Smooth muscle cell (in vitro differentiated cells): ENCODE data around the gene MALRD1. TPM values are rescaled to one million over a fixed set of nuclear protein-coding genes. Genes with fewer than 3 reads are reported as not detected.

ENCODE experiments used
- DNase-seq: peaks from one replicate; lab custom pipeline; 2025; ENCODE audit not compliant: unreplicated experiment; lab: John Stamatoyannopoulos, UW
- H2AFZ ChIP-seq: fragments of 200-600 bp; sonication (generic); 2 replicates; pipeline ENCODE4 v1.6.0; 2016; ENCODE audit warnings: antibody characterized with exemption, low read depth, mild to moderate bottlenecking
- H3F3A ChIP-seq: fragments of 200-600 bp; sonication (generic); 2 replicates; pipeline ENCODE4 v1.6.0; 2017; ENCODE audit warnings: antibody characterized with exemption, low read depth
- H3K27ac ChIP-seq: fragments of 200-600 bp; sonication (generic); 2 replicates; pipeline ENCODE4 v1.5.1; 2016; ENCODE audit warnings: low read depth, mild to moderate bottlenecking
- H3K27me3 ChIP-seq: fragments of 200-600 bp; sonication (generic); 2 replicates; pipeline ENCODE4 v1.6.1; 2016; ENCODE audit warnings: low read depth, mild to moderate bottlenecking
- H3K36me3 ChIP-seq: fragments of 200-600 bp; sonication (generic); 2 replicates; pipeline ENCODE4 v1.5.1; 2016; ENCODE audit warnings: low read depth
- H3K4me1 ChIP-seq: fragments of 200-600 bp; sonication (generic); 2 replicates; pipeline ENCODE4 v1.5.1; 2016; ENCODE audit warnings: low read depth
- H3K4me2 ChIP-seq: fragments of 200-600 bp; sonication (generic); 2 replicates; pipeline ENCODE4 v1.6.0; 2016; ENCODE audit warnings: mild to moderate bottlenecking
- H3K4me3 ChIP-seq: fragments of 200-600 bp; sonication (generic); 2 replicates; pipeline ENCODE4 v1.5.1; 2016; ENCODE audit warnings: mild to moderate bottlenecking
- H3K79me2 ChIP-seq: fragments of 200-600 bp; sonication (generic); 2 replicates; pipeline ENCODE4 v1.6.0; 2016; ENCODE audit warnings: low read depth, mild to moderate bottlenecking
- H3K9ac ChIP-seq: fragments of 200-600 bp; sonication (generic); 2 replicates; pipeline ENCODE4 v1.6.0; 2016; ENCODE audit warnings: low read depth
- H3K9me3 ChIP-seq: fragments of 200-600 bp; sonication (generic); replicated peaks from 2 replicates; pipeline ENCODE4 v1.5.1; 2016; ENCODE audit warnings: low read depth
- H4K20me1 ChIP-seq: fragments of 200-600 bp; sonication (generic); 2 replicates; pipeline ENCODE4 v1.6.0; 2016; ENCODE audit warnings: low read depth
- CTCF ChIP-seq: fragments of 200-600 bp; sonication (generic); IDR thresholded peaks from 2 replicates; pipeline ENCODE4 v1.5.1; 2017; ENCODE audit warnings: borderline replicate concordance, mild to moderate bottlenecking, antibody characterized with exemption; ENCODE audit not compliant: insufficient read depth, poor library complexity, severe bottlenecking
- WGBS: methylation state at CpG from one replicate; pipeline ENCODE4 v1.1.7; 2016; ENCODE audit warnings: low lambda C conversion rate; 5-methylcytosine and 5-hydroxymethylcytosine counted together
- polyA plus RNA-seq: library from polyadenylated mRNA; unstranded; fragments of >200 nt; fragmentation: Nextera tagmentation; extraction: Ambion mirVana; gene quantifications from 2 replicates; pipeline ENCODE4 v1.2.1, GENCODE V29; 2016
- total RNA-seq: library from RNA; depleted of rRNA; stranded (reverse); fragments of >200 nt; gene quantifications from 2 replicates; pipeline ENCODE4 v1.2.3, GENCODE V29; 2014

Gene MALRD1
- total and polyA plus RNA-seq, 2 experiments from 2014 or later: 1.9 TPM; not detected in 1

- Histone ChIP-seq H3K4me2 (no peak overlapping the region), H3K4me1 (no peaks in the 10 kb centered on the region), H3K4me3 (no peak overlapping the region), H4K20me1 (no peaks in the 10 kb centered on the region), H3K9ac (no peak overlapping the region), H3K9me3 (no peaks in the 10 kb centered on the region), H3K27ac (no peak overlapping the region), H3K27me3 (peaks cover 3% of the 10 kb centered on the region), H3K79me2 (no peaks in the 10 kb centered on the region), H3K36me3 (no peaks in the 10 kb centered on the region), H3F3A (no peaks in the 10 kb centered on the region), H2AFZ (no peak overlapping the region)
- no peak for TF ChIP-seq CTCF
- DNase-seq: no peak
- whole genome bisulfite sequencing: 84% methylated on average over 3 of the region's 3 CpGs
Measured at GRCh38 chr10:19299645-19300044, 251.0 kb downstream of the MALRD1 start.

DNA sequence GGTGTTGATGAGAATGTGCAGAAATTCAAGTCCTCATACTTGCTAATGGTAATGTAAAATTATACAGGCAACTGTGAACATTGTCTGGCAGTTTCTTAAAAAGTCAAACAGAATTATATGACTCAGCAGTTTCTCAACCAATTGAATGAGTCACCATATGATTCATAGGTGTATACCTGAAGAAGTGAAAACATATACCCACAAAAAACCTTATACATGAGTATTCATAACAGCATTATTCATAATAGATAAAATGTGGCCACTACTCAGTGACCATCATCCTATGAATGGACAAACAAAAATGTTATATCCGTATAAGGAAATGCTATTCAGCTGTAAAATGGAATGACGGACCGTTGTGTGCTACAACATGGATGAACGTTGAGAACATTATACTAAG is 253.5 kb downstream of the MALRD1 start:
- no peaks in the 10 kb centered on the region for H3F3A ChIP-seq
- H3K27ac ChIP-seq: no peak overlapping the region
- DNase-seq: no peak
- WGBS: 79% methylated on average over 4 of the region's 4 CpGs
- no peaks in the 10 kb centered on the region for H3K79me2 ChIP-seq
- no peaks in the 10 kb centered on the region for H4K20me1 ChIP-seq
- H2AFZ ChIP-seq: no peak overlapping the region
- H3K4me1 ChIP-seq: no peaks in the 10 kb centered on the region
- no peaks in the 10 kb centered on the region for H3K9me3 ChIP-seq
- no peaks in the 10 kb centered on the region for H3K27me3 ChIP-seq
- TF ChIP-seq CTCF: no peak
- no peak overlapping the region for H3K4me3 ChIP-seq
- no peaks in the 10 kb centered on the region for H3K36me3 ChIP-seq
- no peak overlapping the region for H3K9ac ChIP-seq
- no peak overlapping the region for H3K4me2 ChIP-seq

DNA sequence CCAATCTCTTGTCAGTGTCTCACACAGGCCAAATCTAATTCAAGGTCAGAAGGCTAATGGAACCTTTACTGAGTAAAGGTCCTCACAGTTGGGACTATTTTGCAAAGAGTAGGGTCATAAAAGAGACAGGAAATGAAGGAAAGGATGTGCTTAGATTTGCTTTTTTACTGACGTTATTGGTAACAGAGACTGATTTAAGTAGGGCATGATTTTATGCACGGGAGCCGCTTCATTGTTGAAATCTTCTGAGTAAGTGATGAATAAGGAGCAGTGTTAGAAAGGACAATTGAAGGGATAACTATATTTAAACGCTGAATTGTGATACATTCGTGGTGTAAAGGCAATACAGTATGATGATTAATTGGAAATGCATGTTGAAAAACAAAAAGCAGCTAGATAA is 261.5 kb downstream of the MALRD1 start:
- DNase-seq: no peak
- Histone ChIP-seq H3K27me3 (no peaks in the 10 kb centered on the region), H3K79me2 (no peaks in the 10 kb centered on the region), H3K4me2 (no peak overlapping the region), H3K4me3 (no peak overlapping the region), H3K4me1 (no peaks in the 10 kb centered on the region), H2AFZ (no peak overlapping the region), H3K9me3 (no peaks in the 10 kb centered on the region), H3K36me3 (no peaks in the 10 kb centered on the region), H4K20me1 (no peaks in the 10 kb centered on the region), H3F3A (no peaks in the 10 kb centered on the region), H3K9ac (no peak overlapping the region), H3K27ac (no peak overlapping the region)
- no peak for TF ChIP-seq CTCF
- 80% methylated on average over 5 of the region's 5 CpGs for WGBS

GRCh38 chr10:19316204-19316870 is 267.7 kb downstream of the MALRD1 start:
- Histone ChIP-seq H3K79me2 (no peaks in the 10 kb centered on the region), H3F3A (no peaks in the 10 kb centered on the region), H3K36me3 (no peaks in the 10 kb centered on the region), H3K4me3 (no peak overlapping the region), H3K27me3 (no peaks in the 10 kb centered on the region), H4K20me1 (no peaks in the 10 kb centered on the region), H3K4me1 (peaks cover 4% of the 10 kb centered on the region), H3K27ac (no peak overlapping the region), H3K4me2 (no peak overlapping the region), H3K9ac (no peak overlapping the region), H3K9me3 (no peaks in the 10 kb centered on the region), H2AFZ (no peak overlapping the region)
- 88% methylated on average over 3 of the region's 3 CpGs for WGBS
- no peak for DNase-seq
- no peak for TF ChIP-seq CTCF
